OCI-LY1 (cell line): ENCODE results near the gene POLR2C.

Source experiments
- CTCF ChIP-seq: fragments of 200-600 bp; sonication (generic), shearing (Covaris generic); IDR thresholded peaks from 2 replicates; pipeline ENCODE4 v1.5.1; 2017; ENCODE audit warnings: mild to moderate bottlenecking, antibody characterized with exemption, low read length, moderate library complexity, mixed read lengths
- EZH2 ChIP-seq: fragments of 200-600 bp; sonication (generic), shearing (Covaris generic); IDR thresholded peaks from 2 replicates; pipeline ENCODE4 v1.8.0; 2017; ENCODE audit warnings: borderline replicate concordance, mixed run types, mild to moderate bottlenecking, antibody characterized with exemption, low read length, moderate library complexity, mixed read lengths

GRCh38 chr16:57427307-57427706 lies 35.2 kb upstream of the POLR2C start:
- TF ChIP-seq CTCF = no peak
- no peak for TF ChIP-seq EZH2
